Stimulated activated CD4-positive, alpha-beta T cell treated with anti-CD3 and anti-CD28 coated beads, Interleukin-2, amount 100 ng/mL, for 48 hours (primary cell): ENCODE data around the gene RRP9.

ENCODE experiments used
- DNase-seq, 2 donors: peaks; one replicate each; pipeline ENCODE4 v3.0.0-alpha.2; 2020

The RRP9 gene

GRCh38 chr3:51896607-51897305 lies 44.9 kb downstream of the RRP9 start:
- no peak for DNase-seq

DNA sequence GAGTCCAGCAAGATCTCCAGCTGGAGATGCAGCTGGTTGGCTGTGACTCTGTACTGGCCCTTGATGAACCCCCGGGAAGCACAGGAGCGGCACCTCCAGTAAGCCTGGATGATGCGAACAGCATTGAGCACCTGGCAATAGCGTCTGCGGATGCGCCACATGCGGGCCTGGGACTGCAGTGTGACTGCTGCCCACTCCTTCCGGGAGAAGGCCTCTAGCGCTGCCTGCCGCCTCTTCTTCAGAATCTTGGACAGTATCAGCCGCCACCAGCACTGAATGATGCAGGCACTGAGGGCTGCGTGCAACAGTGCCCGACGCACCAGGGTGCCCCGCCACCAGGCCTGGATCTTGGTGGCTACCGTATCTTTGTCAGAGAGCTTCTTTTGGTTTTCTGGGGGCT lies 46.8 kb downstream of the RRP9 start:
- DNase-seq: no peak

GRCh38 chr3:51894391-51894790 lies 47.3 kb downstream of the RRP9 start:
- DNase-seq: no peak

- no peak for DNase-seq
These were observed 50.3 kb downstream of the RRP9 start for GRCh38 chr3:51891242-51892039.

DNA sequence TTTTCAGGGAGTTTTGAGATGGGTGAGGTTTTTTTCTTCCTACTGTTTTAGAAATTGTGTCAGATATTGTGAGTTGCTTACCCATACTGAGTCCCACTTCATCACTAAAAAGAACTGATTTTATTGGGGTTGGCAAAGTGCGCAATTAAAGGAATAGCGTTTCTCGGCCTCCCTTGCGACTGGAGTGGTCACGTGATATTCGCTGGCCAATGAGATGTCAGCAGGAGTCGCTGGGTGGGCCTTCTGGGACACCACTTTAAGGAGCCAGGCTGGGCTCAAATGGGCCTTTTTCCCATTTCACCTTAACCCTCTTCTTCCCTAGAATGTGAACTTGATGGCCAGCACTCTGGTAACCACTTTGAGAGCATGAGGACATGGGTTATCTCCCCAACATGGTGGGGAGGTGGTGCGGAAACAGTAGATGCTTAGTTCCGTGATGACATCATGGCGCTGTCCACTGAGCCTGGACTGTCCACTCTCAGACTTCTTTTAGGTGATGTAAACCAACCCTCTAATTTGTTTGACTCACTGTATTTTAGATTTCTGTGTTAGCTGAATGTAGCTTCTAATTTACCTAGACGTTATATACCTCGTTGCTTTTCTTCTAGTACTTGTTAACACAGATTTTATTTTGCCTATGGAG lies 53.1 kb downstream of the RRP9 start:
- no peak for DNase-seq

DNA sequence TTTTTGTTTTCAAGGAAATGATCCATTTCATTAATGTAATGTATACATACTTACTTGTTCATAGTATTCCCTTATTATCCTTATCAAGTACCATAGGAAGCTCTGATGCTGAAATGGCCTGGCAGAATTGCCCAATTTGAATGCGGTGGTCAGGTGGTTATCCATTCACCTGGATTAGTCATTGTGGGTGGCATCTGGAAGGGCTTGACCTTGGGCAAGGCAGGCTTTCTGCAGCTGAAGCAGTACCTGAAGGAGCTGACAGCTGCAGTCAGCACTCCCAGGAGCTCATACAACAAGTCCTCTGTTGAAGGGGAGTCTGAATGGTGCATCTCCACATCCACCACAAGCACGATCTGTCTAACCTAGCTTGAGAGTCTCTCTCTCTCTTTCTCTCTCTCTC lies 54.1 kb downstream of the RRP9 start:
- no peak for DNase-seq

DNA sequence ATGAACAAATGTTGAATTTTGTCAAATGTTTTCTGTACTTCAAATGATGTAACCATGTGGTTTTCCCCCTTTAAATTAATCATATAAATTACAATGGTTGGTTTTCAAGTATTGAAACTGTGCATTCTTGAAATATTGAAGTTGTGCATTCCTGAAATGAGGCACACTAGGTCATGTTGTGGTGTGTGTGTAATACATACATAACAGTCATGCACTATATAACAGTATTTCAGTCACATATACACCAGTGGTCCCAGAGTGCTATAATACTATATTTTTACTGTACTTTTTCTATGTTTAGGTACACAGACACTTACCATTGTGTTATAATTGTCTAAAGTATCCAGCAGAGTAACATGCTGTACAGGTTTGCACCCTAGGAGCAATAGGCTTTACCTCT lies 55.3 kb downstream of the RRP9 start:
- no peak for DNase-seq
